Measurements from ENCODE around the gene C17orf100.
"Not testable (repeated sequence)": the region's sequence is repeated elsewhere in the genome, so short reads cannot be mapped to it uniquely, and the experiment has no call there.

DNA sequence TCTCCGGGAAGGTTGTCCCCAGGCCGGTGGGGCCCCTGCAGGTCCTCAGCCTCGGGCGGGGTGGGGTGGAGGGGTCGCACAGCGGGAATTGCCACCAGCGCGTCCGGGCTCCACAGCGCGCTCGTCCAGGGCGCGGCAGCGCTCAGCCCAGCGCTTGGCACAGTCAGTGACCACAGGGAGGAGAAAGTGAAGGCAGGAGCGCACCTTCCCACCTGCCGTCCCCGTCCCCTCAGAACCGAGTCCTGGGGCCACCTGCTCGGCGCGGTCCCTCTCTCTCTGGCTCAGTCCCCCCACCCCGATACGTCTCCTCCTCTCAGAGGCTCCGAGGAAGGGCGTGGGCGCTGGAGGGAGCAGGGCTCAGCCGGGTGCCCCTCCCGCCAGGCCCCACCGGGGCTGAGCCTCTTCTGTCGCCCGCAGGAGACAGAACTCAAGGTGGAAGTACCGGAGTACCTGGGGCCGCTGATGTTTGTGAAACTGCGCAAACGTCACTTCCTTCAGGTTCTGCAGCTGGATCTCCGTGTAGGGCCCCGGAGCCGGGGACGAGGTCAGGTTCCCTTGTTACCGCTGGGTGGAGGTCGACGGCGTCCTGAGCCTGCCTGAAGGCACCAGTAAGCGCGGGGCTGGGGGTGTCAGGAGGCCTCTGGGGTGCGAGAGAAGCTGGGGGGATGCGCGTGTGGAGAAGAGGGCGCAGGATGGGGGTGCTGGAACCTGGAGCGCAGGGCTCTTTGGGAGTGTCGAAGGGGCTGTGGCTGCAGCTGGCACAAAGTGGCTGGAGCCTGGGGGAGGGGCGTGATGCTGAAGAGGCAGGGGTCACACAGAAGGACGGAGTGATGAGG is 5.5 kb downstream of the C17orf100 start:
- not testable (repeated sequence) for TF ChIP-seq POLR2A (IDR thresholded peaks at IDR 0.05; ENCODE audit: low read length); GATA1 (IDR thresholded peaks at IDR 0.05; ENCODE audit: low read depth, low read length)
